ENCODE results near the gene SLC23A1.
A peak's percentile ranks its signal among the peaks of the same experiment; 100 is the strongest.
"Not testable (repeated sequence)": the region's sequence is repeated elsewhere in the genome, so short reads cannot be mapped to it uniquely, and the experiment has no call there.

Gene SLC23A1

DNA sequence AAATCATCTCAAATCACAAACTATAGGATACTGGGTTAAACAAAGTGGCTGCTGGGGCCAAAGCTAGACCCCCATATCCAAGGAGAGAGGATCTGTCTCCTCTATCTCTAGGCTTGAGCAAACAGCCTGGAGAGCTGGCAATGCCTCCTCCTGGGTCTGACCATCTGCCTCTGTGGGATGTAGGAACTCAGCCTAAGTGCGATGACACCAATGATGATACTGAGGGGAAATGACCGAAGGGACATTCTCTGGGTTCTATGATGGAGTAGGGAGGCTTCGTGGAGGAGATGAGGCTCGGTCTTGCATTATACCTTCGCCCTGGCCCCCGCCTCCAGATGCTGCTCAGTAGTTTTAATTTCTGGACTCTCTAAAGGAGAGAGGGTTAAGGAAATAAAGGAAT, 30.1 kb upstream of the SLC23A1 start:
- Mint-ChIP-seq H3K4me1 (peaks cover 50% of the 10 kb centered on the region), H3K4me3 (peak overlapping the region in 1 of 2 donors; percentile 69), H3K27ac (peak overlapping the region in 1 of 2 donors; percentile 58), H3K27me3 (no peaks in the 10 kb centered on the region), H3K9me3 (no peaks in the 10 kb centered on the region)
- DNase-seq: no peak
- ATAC-seq: no peak

- ATAC-seq (no peak), DNase-seq (no peak)
- Mint-ChIP-seq H3K9me3 (no peaks in the 10 kb centered on the region), H3K27me3 (no peaks in the 10 kb centered on the region), H3K4me1 (peaks cover 47% of the 10 kb centered on the region), H3K4me3 (no peak overlapping the region), H3K27ac (peak overlapping the region in 1 of 2 donors; percentile 61)
These were observed 28.1 kb upstream of the SLC23A1 start for GRCh38 chr5:139410993-139411828.

GRCh38 chr5:139410121-139410992, 27.3 kb upstream of the SLC23A1 start:
- Mint-ChIP-seq H3K4me3 (no peak overlapping the region), H3K4me1 (peaks cover 38% of the 10 kb centered on the region), H3K27ac (no peak overlapping the region), H3K27me3 (no peaks in the 10 kb centered on the region), H3K9me3 (no peaks in the 10 kb centered on the region)
- DNase-seq (no peak), ATAC-seq (no peak)

DNA sequence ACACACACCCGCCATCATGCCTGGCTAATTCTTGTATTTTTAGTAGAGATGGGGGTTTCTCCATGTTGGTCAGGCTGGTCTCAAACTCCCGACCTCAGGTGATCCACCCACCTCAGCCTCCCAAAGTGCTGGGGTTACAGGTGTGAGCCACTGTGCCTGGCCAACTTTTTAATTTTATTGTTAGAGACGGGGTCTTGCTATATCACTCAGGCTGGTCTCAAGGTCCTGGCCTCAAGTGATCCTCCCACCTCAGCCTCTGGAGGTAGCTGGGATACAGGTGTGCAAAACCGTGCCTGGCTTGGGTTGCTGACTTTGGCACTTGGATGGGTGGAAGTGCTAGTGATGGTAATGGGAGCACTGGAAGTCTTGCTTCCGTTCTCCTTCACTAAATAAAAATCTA, 26.0 kb upstream of the SLC23A1 start:
- not testable (repeated sequence) for ATAC-seq, H3K9me3 Mint-ChIP-seq, H3K27ac Mint-ChIP-seq, DNase-seq, H3K27me3 Mint-ChIP-seq, H3K4me3 Mint-ChIP-seq
- H3K4me1 Mint-ChIP-seq: peaks cover 34% of the 10 kb centered on the region

DNA sequence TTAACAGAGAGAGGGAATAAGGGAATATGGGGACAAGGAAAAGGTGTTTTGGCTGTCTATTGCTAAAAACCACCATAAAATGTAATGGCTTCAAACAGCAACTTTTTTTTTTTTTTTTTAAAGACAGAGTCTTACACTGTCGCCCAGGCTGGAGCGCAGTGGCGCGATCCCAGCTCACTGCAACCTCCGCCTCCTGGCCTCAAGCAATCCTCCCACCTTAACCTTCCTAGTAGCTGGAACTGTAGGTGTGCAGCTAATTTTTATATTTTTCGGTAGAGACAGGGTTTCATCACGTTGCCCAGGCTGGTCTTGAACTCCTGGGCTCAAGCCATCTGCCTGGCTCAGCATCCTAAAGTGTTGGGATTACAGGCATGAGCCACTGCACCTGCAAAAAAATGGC, 25.1 kb upstream of the SLC23A1 start:
- Mint-ChIP-seq H3K9me3 (no peaks in the 10 kb centered on the region), H3K27me3 (no peaks in the 10 kb centered on the region), H3K27ac (no peak overlapping the region), H3K4me1 (peaks cover 34% of the 10 kb centered on the region), H3K4me3 (no peak overlapping the region)
- DNase-seq (no peak), ATAC-seq (no peak)

DNA sequence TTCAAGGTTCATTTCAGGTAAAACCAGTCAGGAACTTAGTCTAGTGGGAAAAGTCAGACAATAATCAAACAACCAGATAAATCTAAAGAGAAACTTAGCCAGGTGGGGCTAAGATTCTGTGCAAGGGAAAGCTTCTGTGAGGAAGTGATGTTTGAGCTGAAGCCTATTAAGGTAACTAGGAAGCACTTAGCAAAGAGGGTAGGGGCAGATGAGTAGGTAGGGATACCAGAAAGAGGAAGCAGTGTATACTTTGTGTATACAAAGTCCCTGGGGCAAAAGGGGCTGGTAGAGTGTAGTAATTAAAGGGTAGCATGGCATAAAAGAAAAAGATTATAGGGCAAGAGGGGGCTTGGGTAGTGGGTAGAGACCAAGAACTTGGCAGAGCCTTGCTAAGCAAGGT, 24.4 kb upstream of the SLC23A1 start:
- H3K27ac Mint-ChIP-seq: no peak overlapping the region
- no peaks in the 10 kb centered on the region for H3K27me3 Mint-ChIP-seq
- peaks cover 34% of the 10 kb centered on the region for H3K4me1 Mint-ChIP-seq
- ATAC-seq (no peak), DNase-seq (no peak)
- H3K4me3 Mint-ChIP-seq: no peak overlapping the region
- no peaks in the 10 kb centered on the region for H3K9me3 Mint-ChIP-seq

DNA sequence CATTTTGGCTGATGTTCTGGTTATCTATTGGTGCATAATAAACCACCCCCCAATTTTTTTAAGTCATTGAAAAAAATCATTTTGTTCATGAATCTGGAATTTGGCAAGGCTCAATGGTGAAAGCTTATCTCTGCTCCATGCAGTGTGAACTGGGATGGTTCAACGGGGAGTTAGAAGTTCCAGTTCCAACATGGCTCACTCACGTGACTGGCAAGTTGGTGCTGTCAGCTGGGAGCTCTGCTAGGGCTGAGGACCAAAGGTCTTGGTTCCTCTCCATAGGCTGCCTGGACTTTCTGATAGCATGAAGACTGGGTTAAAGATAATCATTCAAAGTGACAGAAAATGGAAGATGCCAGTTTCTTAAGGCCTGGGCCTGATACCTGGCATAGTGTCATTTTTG, 23.9 kb upstream of the SLC23A1 start:
- Mint-ChIP-seq H3K27me3 (no peaks in the 10 kb centered on the region), H3K4me1 (peaks cover 37% of the 10 kb centered on the region), H3K27ac (no peak overlapping the region), H3K9me3 (no peaks in the 10 kb centered on the region), H3K4me3 (no peak overlapping the region)
- DNase-seq: no peak
- no peak for ATAC-seq

- peaks cover 45% of the 10 kb centered on the region for H3K4me1 Mint-ChIP-seq
- peak overlapping the region; percentile 83 to 99 for H3K4me3 Mint-ChIP-seq
- H3K27me3 Mint-ChIP-seq: no peaks in the 10 kb centered on the region
These were observed 21.4 kb upstream of the SLC23A1 start for GRCh38 chr5:139404484-139404840.

GRCh38 chr5:139403787-139404483, 20.8 kb upstream of the SLC23A1 start, which contains the start of gene SPATA24:
SPATA24 (minus strand) TSS chr5:139404089; CDS start chr5:139404060, 29 bp downstream.
- H3K4me1 Mint-ChIP-seq: peaks cover 50% of the 10 kb centered on the region
- ATAC-seq (peak; percentile 93), DNase-seq (peak; percentile 98 to 99)
- H3K9me3 Mint-ChIP-seq: no peaks in the 10 kb centered on the region
- peak within 1 kb of the TSS; percentile 83 to 99 for H3K4me3 Mint-ChIP-seq
- no peaks in the 10 kb centered on the region for H3K27me3 Mint-ChIP-seq
- peak within 1 kb of the TSS; percentile 98 to 100 for H3K27ac Mint-ChIP-seq

More at GRCh38 chr5:139404484-139404840, 21.4 kb upstream of the SLC23A1 start:
- peak overlapping the region; percentile 98 to 100 for H3K27ac Mint-ChIP-seq
- peak; percentile 2 for ATAC-seq
- DNase-seq: no peak
- H3K9me3 Mint-ChIP-seq: no peaks in the 10 kb centered on the region

DNA sequence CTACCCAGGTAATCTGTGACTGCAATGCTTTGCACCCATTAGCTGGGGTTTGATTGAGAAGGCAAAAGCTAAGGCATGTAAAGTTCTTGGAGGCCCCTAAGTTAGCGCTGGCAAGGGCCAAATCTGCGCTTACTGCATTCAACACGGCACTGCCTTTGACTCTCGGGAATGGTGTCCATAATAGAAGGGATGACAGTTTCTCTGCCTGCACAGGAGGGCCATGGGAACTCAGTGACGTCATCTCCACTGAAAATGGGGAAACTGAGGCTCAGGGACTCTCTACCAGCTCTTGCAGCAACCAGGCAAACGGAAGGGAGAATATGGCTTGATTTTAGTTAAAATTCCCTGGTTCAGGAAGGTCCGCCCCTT, 20.3 kb upstream of the SLC23A1 start:
- H3K27ac Mint-ChIP-seq: peak overlapping the region; percentile 98 to 100
- H3K4me3 Mint-ChIP-seq: peak overlapping the region; percentile 83 to 99
- no peaks in the 10 kb centered on the region for H3K27me3 Mint-ChIP-seq
- no peaks in the 10 kb centered on the region for H3K9me3 Mint-ChIP-seq
- ATAC-seq: no peak
- H3K4me1 Mint-ChIP-seq: peaks cover 52% of the 10 kb centered on the region
- DNase-seq: no peak

- peak overlapping the region; percentile 83 to 99 for H3K4me3 Mint-ChIP-seq
- H3K9me3 Mint-ChIP-seq: no peaks in the 10 kb centered on the region
- no peak for DNase-seq
- no peak for ATAC-seq
- peak overlapping the region in 1 of 2 donors; percentile 98 for H3K27ac Mint-ChIP-seq
- H3K27me3 Mint-ChIP-seq: no peaks in the 10 kb centered on the region
- peaks cover 54% of the 10 kb centered on the region for H3K4me1 Mint-ChIP-seq
These were observed 19.6 kb upstream of the SLC23A1 start for GRCh38 chr5:139402561-139403158.

DNA sequence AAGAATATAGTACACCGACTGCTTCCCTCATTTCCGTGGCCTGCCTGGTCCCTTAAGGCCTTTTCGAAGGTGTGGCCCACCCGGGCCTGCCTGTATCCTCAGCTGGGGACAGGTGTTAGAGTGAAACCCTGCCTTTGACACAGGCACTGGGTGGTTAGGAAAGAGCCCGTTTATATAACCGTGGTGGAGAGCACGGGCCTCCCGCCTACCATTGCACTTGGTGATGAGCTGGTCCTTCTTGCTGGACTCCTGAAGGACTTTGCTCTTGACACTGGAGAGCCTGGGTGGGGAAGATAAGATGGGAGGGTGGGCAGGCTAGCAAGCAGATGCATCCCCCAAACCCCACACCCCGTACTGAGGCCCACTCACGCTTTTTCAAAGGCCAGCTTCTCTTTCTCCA, 18.4 kb upstream of the SLC23A1 start:
- Mint-ChIP-seq H3K4me1 (peaks cover 57% of the 10 kb centered on the region), H3K9me3 (no peaks in the 10 kb centered on the region), H3K27me3 (no peaks in the 10 kb centered on the region), H3K27ac (peak overlapping the region in 1 of 2 donors; percentile 35), H3K4me3 (no peak overlapping the region)
- DNase-seq: no peak
- ATAC-seq: no peak

DNA sequence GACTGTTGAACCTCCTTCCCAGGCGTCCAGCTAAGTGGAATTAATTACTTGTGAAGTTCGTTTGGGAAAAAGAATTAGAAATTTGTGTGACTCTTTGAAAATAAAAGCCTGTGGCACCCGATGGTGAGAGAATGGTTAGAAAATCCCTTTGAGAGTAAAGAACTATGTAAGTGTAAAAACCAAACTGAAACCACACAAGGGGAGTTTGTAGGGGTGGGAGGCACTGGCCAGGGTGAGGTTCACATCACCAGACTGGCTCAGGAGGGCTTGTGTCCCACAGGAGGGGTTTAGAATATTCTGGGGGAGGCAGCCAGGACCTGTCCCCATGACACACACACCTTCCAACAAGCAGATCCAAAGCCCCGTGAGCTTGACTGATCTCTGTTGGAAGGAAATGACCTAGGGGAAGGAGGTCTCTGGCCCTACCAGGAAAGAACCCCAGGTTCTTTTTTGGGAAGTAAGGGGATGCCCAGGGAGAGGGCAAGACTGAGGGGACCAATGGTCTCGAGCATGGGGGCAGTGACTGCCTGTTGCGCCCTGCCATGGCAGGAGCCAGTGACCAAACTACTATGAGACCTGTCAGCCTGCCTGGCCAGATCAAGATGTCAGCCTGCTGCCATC, 16.5 kb upstream of the SLC23A1 start:
- Mint-ChIP-seq H3K27ac (peak overlapping the region; percentile 21 to 26), H3K4me3 (peak overlapping the region; percentile 7 to 51), H3K27me3 (no peaks in the 10 kb centered on the region), H3K9me3 (no peaks in the 10 kb centered on the region), H3K4me1 (peaks cover 70% of the 10 kb centered on the region)
- ATAC-seq: peak; percentile 27
- DNase-seq: peak in 1 of 2 donors; percentile 49

- no peak for ATAC-seq
- no peaks in the 10 kb centered on the region for H3K27me3 Mint-ChIP-seq
- H3K27ac Mint-ChIP-seq: no peak overlapping the region
- H3K4me3 Mint-ChIP-seq: no peak overlapping the region
- DNase-seq: no peak
- peaks cover 59% of the 10 kb centered on the region for H3K4me1 Mint-ChIP-seq
- H3K9me3 Mint-ChIP-seq: no peaks in the 10 kb centered on the region
These were observed 14.8 kb upstream of the SLC23A1 start for GRCh38 chr5:139397921-139398320.

- H3K4me3 Mint-ChIP-seq: no peak overlapping the region
- ATAC-seq (no peak), DNase-seq (no peak)
- no peak overlapping the region for H3K27ac Mint-ChIP-seq
- H3K4me1 Mint-ChIP-seq: peaks cover 57% of the 10 kb centered on the region
- H3K27me3 Mint-ChIP-seq: no peaks in the 10 kb centered on the region
- H3K9me3 Mint-ChIP-seq: no peaks in the 10 kb centered on the region
These were observed 13.6 kb upstream of the SLC23A1 start for GRCh38 chr5:139396691-139397090.

Measured in stimulated activated naive CD8-positive, alpha-beta T cell treated with anti-CD3 and anti-CD28 coated beads, Interleukin-15, amount 100 ng/mL, for 72 hours (primary cell).